ENCODE results near the gene NOP9. TPM values are rescaled to one million over a fixed set of nuclear protein-coding genes. Genes with fewer than 3 reads are reported as not detected.

Gene NOP9
- total and polyA plus RNA-seq, 9 of the 15 experiments (the other 6 are each of a cell fraction or from before 2014, with no cell fraction given): 1.0 to 27.9 (median 15.1) TPM

DNA sequence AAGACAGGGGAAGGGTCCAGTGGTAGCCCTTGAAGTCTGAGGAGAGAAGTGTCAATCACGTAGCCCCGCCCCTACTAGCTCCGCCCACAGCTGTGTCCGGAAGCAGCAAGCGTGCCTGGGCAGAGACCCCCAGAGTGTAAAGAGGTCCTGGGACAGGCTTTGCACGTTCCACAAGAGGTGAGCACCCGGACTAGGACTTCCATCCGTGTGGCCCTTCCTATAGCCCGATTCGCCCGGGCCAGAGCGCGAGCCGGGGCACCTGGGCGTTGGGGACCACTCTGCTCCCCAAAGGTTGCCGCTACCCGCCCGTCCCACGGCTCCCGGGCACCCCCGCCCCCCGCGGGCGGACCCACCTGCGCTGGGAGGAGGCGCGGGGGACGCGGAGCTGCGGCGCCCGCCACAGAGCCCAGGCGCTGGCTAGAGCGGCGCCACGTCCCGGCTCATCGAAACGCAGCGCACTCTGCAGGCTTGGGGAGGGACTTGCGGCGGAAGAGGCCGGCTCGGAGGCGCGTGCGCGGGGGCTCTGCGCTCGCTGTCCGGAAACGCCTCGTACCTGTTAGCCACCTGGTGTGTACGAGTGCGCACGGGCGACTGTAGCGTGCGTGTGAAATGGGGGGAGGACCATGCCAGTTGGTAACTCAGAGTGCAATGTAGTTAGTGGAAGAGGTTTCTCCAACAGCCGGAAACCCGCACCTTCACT, 28.4 kb upstream of the NOP9 start, which contains the start of gene RABGGTA (continued):
- TF ChIP-seq, protein P1, sequence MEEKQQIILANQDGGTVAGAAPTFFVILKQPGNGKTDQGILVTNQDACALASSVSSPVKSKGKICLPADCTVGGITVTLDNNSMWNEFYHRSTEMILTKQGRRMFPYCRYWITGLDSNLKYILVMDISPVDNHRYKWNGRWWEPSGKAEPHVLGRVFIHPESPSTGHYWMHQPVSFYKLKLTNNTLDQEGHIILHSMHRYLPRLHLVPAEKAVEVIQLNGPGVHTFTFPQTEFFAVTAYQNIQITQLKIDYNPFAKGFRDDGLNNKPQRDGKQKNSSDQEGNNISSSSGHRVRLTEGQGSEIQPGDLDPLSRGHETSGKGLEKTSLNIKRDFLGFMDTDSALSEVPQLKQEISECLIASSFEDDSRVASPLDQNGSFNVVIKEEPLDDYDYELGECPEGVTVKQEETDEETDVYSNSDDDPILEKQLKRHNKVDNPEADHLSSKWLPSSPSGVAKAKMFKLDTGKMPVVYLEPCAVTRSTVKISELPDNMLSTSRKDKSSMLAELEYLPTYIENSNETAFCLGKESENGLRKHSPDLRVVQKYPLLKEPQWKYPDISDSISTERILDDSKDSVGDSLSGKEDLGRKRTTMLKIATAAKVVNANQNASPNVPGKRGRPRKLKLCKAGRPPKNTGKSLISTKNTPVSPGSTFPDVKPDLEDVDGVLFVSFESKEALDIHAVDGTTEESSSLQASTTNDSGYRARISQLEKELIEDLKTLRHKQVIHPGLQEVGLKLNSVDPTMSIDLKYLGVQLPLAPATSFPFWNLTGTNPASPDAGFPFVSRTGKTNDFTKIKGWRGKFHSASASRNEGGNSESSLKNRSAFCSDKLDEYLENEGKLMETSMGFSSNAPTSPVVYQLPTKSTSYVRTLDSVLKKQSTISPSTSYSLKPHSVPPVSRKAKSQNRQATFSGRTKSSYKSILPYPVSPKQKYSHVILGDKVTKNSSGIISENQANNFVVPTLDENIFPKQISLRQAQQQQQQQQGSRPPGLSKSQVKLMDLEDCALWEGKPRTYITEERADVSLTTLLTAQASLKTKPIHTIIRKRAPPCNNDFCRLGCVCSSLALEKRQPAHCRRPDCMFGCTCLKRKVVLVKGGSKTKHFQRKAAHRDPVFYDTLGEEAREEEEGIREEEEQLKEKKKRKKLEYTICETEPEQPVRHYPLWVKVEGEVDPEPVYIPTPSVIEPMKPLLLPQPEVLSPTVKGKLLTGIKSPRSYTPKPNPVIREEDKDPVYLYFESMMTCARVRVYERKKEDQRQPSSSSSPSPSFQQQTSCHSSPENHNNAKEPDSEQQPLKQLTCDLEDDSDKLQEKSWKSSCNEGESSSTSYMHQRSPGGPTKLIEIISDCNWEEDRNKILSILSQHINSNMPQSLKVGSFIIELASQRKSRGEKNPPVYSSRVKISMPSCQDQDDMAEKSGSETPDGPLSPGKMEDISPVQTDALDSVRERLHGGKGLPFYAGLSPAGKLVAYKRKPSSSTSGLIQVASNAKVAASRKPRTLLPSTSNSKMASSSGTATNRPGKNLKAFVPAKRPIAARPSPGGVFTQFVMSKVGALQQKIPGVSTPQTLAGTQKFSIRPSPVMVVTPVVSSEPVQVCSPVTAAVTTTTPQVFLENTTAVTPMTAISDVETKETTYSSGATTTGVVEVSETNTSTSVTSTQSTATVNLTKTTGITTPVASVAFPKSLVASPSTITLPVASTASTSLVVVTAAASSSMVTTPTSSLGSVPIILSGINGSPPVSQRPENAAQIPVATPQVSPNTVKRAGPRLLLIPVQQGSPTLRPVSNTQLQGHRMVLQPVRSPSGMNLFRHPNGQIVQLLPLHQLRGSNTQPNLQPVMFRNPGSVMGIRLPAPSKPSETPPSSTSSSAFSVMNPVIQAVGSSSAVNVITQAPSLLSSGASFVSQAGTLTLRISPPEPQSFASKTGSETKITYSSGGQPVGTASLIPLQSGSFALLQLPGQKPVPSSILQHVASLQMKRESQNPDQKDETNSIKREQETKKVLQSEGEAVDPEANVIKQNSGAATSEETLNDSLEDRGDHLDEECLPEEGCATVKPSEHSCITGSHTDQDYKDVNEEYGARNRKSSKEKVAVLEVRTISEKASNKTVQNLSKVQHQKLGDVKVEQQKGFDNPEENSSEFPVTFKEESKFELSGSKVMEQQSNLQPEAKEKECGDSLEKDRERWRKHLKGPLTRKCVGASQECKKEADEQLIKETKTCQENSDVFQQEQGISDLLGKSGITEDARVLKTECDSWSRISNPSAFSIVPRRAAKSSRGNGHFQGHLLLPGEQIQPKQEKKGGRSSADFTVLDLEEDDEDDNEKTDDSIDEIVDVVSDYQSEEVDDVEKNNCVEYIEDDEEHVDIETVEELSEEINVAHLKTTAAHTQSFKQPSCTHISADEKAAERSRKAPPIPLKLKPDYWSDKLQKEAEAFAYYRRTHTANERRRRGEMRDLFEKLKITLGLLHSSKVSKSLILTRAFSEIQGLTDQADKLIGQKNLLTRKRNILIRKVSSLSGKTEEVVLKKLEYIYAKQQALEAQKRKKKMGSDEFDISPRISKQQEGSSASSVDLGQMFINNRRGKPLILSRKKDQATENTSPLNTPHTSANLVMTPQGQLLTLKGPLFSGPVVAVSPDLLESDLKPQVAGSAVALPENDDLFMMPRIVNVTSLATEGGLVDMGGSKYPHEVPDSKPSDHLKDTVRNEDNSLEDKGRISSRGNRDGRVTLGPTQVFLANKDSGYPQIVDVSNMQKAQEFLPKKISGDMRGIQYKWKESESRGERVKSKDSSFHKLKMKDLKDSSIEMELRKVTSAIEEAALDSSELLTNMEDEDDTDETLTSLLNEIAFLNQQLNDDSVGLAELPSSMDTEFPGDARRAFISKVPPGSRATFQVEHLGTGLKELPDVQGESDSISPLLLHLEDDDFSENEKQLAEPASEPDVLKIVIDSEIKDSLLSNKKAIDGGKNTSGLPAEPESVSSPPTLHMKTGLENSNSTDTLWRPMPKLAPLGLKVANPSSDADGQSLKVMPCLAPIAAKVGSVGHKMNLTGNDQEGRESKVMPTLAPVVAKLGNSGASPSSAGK (IDR thresholded peaks at IDR 0.05): peak; percentile 93
- peak; percentile 91 for TF ChIP-seq RBFOX2 (IDR thresholded peaks at IDR 0.05; ENCODE audit: low read depth, low read length)
- no peak for TF ChIP-seq KAT7 (CRISPR knock-in tag; IDR thresholded peaks at IDR 0.05; ENCODE audit: borderline replicate concordance)
- no peak for TF ChIP-seq CEBPB (tag; IDR thresholded peaks at IDR 0.05)
- no peak for TF ChIP-seq XRCC5 (IDR thresholded peaks at IDR 0.05; ENCODE audit: low read depth, low read length)
- no peak for TF ChIP-seq GTF2A2 (tag; IDR thresholded peaks at IDR 0.05)
- TF ChIP-seq POLR2AphosphoS2 (IDR thresholded peaks at IDR 0.05; ENCODE audit: low read length): no peak
- TF ChIP-seq ZNF239 (CRISPR knock-in tag; IDR thresholded peaks at IDR 0.05): no peak
- peak; percentile 78 for TF ChIP-seq FIP1L1 (IDR thresholded peaks at IDR 0.05; ENCODE audit: low read depth, low read length, poor library complexity, severe bottlenecking)
- no peak for TF ChIP-seq ZNF431 (CRISPR knock-in tag; IDR thresholded peaks at IDR 0.05)
- TF ChIP-seq CXXC5 (CRISPR knock-in tag; IDR thresholded peaks at IDR 0.05): peak; percentile 97
- no peak for TF ChIP-seq MTA2 (IDR thresholded peaks at IDR 0.05; ENCODE audit: low read depth)
- TF ChIP-seq ZNF3 (CRISPR knock-in tag; IDR thresholded peaks at IDR 0.05): no peak
- TF ChIP-seq ZNF212 (CRISPR knock-in tag; IDR thresholded peaks at IDR 0.05): no peak
- peak in 1 of 2 experiments; percentile 63; a peak in 2 of 4 replicates for TF ChIP-seq RCOR1 (IDR thresholded peaks at IDR 0.05; ENCODE audit: borderline replicate concordance in 1 of 2, low read depth in 2 of 2, low read length in 2 of 2)
- no peak for TF ChIP-seq SMARCE1 (IDR thresholded peaks at IDR 0.05)
- peak; percentile 54 for TF ChIP-seq SOX6 (IDR thresholded peaks at IDR 0.05)
- TF ChIP-seq, protein P2, sequence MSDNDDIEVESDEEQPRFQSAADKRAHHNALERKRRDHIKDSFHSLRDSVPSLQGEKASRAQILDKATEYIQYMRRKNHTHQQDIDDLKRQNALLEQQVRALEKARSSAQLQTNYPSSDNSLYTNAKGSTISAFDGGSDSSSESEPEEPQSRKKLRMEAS (CRISPR knock-in tag; IDR thresholded peaks at IDR 0.05): peak; percentile 88
